Ovary (tissue), 9 donors: ENCODE measurements around the gene ZBTB34. TPM values are rescaled to one million over a fixed set of nuclear protein-coding genes. Genes with fewer than 3 reads are reported as not detected.

ENCODE experiments used
- DNase-seq, 5 donors: peaks; one replicate each; pipeline ENCODE4 v3.0.0-alpha.2; 2019 to 2020
- H3K27ac ChIP-seq, 2 donors: fragments of 200-600 bp; one replicate each; pipeline versions ENCODE4 v1.5.1 to v1.8.0; 2019 to 2022
- H3K27me3 ChIP-seq: fragments of 200-600 bp; one replicate; pipeline ENCODE4 v1.8.0; 2022
- H3K36me3 ChIP-seq: fragments of 200-600 bp; sonication (generic); one replicate; pipeline ENCODE4 v1.5.1; 2019
- H3K4me1 ChIP-seq: one replicate; pipeline ENCODE4 v1.8.1; 2013; ENCODE audit warnings: mild to moderate bottlenecking, moderate library complexity; ENCODE audit not compliant: insufficient read depth
- H3K4me3 ChIP-seq: fragments of 200-600 bp; sonication (generic); one replicate; pipeline ENCODE4 v1.5.1; 2017
- H3K9me3 ChIP-seq, 2 donors: fragments of 200-600 bp in 1 of 2; sonication (generic) in 1 of 2; one replicate each; pipeline versions ENCODE4 v1.5.1 to v1.8.1; 2013 to 2019; ENCODE audit warnings: mild to moderate bottlenecking in 1 of 2, moderate library complexity in 1 of 2
- CTCF ChIP-seq, 3 donors: fragments of 450-650 bp in 2 of 3; fragments of 200-600 bp in 1 of 3; IDR thresholded peaks; one replicate each; pipeline versions ENCODE4 v1.5.1 to v1.8.0; 2016 to 2022; ENCODE audit warnings: antibody characterized with exemption in 3 of 3, mild to moderate bottlenecking in 1 of 3
- EP300 ChIP-seq: sonication (generic); formaldehyde crosslinking; IDR thresholded peaks from one replicate; pipeline ENCODE4 v1.6.1; 2017; ENCODE audit warnings: antibody characterized with exemption
- POLR2A ChIP-seq: fragments of 450-650 bp; IDR thresholded peaks from one replicate; pipeline ENCODE4 v1.6.1; 2017; ENCODE audit warnings: antibody characterized with exemption, mild to moderate bottlenecking, moderate library complexity
- WGBS, 3 donors: extraction: QIAGEN DNeasy Blood & Tissue Kit in 1 of 3; methylation state at CpG; one replicate each; pipeline versions ENCODE4 v1.1.5 to v1.1.7; 2013 to 2017; 5-methylcytosine and 5-hydroxymethylcytosine counted together
- intact Hi-C, 4 donors: fragments of 100-400 bp; cut with DNase I; formaldehyde crosslinking; loops; one replicate each; pipeline versions ENCODE4 v1.11.0 to v1.15.1; 2022 to 2023
- polyA plus RNA-seq, 2 donors: library from polyadenylated mRNA; stranded (reverse); fragments of 200-250 nt in 1 of 2; fragments of 350-450 nt in 1 of 2; fragmentation: Illumina TruSeq in 1 of 2; extraction: RNeasy Lipid Tissue Mini Kit (QIAGEN cat#74804) in 1 of 2; gene quantifications; one replicate each; pipeline ENCODE4 v1.2.3, GENCODE V29; 2013 to 2014
- total RNA-seq, 7 donors: library from RNA; depleted of rRNA in 2 of 7; stranded (reverse); fragments of >200 nt in 2 of 7; fragmentation: NEBNext Ultra II Directional in 3 of 7; extraction: Animal tissue kit (Norgen Biotek cat#: 25700) in 3 of 7; gene quantifications; one replicate each; pipeline versions ENCODE4 v1.1.0 to v1.2.4, GENCODE V29; 2016 to 2023
- donor health status: DM: no; HTN: no; CAD: no; lungs with moderate emphysema.
- donor health status: DM: no; HTN: no; CAD: no.
- donor health status: Bipolar disorder and iron deficiency.
- donor health status: DM: yes; HTN: yes; CAD: no.
- donor health status: DM: no; HTN: no; CAD: no.
- donor health status: DM: yes; HTN: yes; CAD: no.

The ZBTB34 gene
- total and polyA plus RNA-seq, 9 donors, result 3.4 to 10.0 (median 8.7) TPM

- TF ChIP-seq EP300, result no peak
- TF ChIP-seq POLR2A, result no peak
- no peak for TF ChIP-seq CTCF (IDR thresholded peaks at IDR 0.05)
- no peak overlapping the region for H3K27ac ChIP-seq
- DNase-seq, result no peak
- no peaks in the 10 kb centered on the region for H3K36me3 ChIP-seq
- no peak overlapping the region for H3K4me3 ChIP-seq
- H3K9me3 ChIP-seq, result no peaks in the 10 kb centered on the region
- no peaks in the 10 kb centered on the region for H3K27me3 ChIP-seq
- H3K4me1 ChIP-seq, result no peaks in the 10 kb centered on the region
- intact Hi-C loops, result no loop called here
- WGBS, 3 donors, result 86 to 94% (median 93%) methylated on average over 12 of the region's 12 CpGs
These were observed 21.5 kb upstream of the ZBTB34 start for GRCh38 chr9:126838895-126839294.

- Histone ChIP-seq H3K27me3 (no peaks in the 10 kb centered on the region), H3K4me3 (no peak overlapping the region), H3K4me1 (no peaks in the 10 kb centered on the region), H3K27ac (no peak overlapping the region), H3K36me3 (no peaks in the 10 kb centered on the region), H3K9me3 (no peaks in the 10 kb centered on the region)
- TF ChIP-seq EP300 (no peak), POLR2A (no peak), CTCF (IDR thresholded peaks at IDR 0.05) (no peak)
- no peak for DNase-seq
- intact Hi-C loops, result no loop called here
- WGBS, 3 donors, result 83 to 86% (median 84%) methylated on average over 8 of the region's 8 CpGs
These were observed 21.1 kb upstream of the ZBTB34 start for GRCh38 chr9:126839301-126839700.

GRCh38 chr9:126842220-126842842 is 18.1 kb upstream of the ZBTB34 start:
- intact Hi-C loops, result no loop called here
- TF ChIP-seq EP300, result no peak
- no peak for TF ChIP-seq CTCF (IDR thresholded peaks at IDR 0.05)
- no peak for TF ChIP-seq POLR2A
- no peak overlapping the region for H3K4me3 ChIP-seq
- no peak for DNase-seq
- H3K27ac ChIP-seq, result no peak overlapping the region
- no peaks in the 10 kb centered on the region for H3K27me3 ChIP-seq
- H3K4me1 ChIP-seq, result no peaks in the 10 kb centered on the region
- H3K36me3 ChIP-seq, result no peaks in the 10 kb centered on the region
- H3K9me3 ChIP-seq, result no peaks in the 10 kb centered on the region
- WGBS, 3 donors, result 83 to 89% (median 85%) methylated on average over 13 of the region's 13 CpGs

DNA sequence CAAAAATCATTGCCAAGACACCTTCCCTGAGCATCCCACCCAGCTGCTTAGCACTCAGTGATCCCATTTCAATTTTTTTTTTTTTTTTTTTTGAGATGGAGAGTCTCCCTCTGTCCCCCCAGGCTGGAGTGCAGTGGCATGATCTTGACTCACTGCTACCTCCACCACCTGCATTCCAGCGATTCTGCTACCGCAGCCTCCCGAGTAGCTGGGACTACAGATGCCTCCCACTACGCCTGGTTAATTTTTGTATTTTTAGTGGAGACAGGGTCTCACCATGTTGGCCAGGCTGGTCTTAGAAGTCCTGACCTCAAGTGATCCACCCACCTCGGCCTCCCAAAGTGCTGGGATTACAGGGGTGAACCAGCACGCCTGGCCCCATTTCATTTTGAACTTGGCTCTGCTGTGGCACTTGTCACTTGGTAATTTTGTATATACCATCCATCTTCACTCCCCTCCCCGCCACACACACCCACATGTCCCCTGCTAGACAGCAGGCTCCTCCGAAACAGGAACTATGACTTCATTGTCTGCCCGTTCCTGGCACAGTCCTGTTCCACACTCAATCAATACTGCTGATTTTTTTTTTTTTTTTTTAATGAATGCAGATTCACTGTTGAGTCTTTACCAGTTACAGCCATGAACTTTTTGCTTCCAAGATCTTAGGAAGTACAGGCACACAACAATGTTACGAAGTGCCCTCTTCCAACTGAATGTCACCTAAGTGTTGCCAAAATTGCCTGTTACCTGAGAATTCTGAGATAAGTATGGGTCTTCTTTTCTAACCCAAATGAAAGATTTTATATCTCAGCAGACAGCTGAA is 17.3 kb upstream of the ZBTB34 start:
- H3K4me1 ChIP-seq, result no peaks in the 10 kb centered on the region
- H3K4me3 ChIP-seq, result no peak overlapping the region
- no peak for DNase-seq
- TF ChIP-seq EP300, result no peak
- no peak for TF ChIP-seq CTCF (IDR thresholded peaks at IDR 0.05)
- no peak for TF ChIP-seq POLR2A
- H3K9me3 ChIP-seq, result no peaks in the 10 kb centered on the region
- intact Hi-C loops, result no loop called here
- 72 to 77% (median 75%) methylated on average over 10 of the region's 10 CpGs for WGBS, 3 donors
- no peaks in the 10 kb centered on the region for H3K36me3 ChIP-seq
- H3K27me3 ChIP-seq, result no peaks in the 10 kb centered on the region
- no peak overlapping the region for H3K27ac ChIP-seq
